Activated T-cell treated with anti-CD3 and anti-CD28 coated beads for 4 hours (primary cell): ENCODE measurements around the gene PUS1.
A peak's percentile ranks its signal among the peaks of the same experiment; 100 is the strongest.
"Not testable (repeated sequence)": the region's sequence is repeated elsewhere in the genome, so short reads cannot be mapped to it uniquely, and the experiment has no call there.

Source experiments
- DNase-seq: peaks from one replicate; pipeline ENCODE4 v3.0.0-alpha.2; 2020

Gene PUS1

DNA sequence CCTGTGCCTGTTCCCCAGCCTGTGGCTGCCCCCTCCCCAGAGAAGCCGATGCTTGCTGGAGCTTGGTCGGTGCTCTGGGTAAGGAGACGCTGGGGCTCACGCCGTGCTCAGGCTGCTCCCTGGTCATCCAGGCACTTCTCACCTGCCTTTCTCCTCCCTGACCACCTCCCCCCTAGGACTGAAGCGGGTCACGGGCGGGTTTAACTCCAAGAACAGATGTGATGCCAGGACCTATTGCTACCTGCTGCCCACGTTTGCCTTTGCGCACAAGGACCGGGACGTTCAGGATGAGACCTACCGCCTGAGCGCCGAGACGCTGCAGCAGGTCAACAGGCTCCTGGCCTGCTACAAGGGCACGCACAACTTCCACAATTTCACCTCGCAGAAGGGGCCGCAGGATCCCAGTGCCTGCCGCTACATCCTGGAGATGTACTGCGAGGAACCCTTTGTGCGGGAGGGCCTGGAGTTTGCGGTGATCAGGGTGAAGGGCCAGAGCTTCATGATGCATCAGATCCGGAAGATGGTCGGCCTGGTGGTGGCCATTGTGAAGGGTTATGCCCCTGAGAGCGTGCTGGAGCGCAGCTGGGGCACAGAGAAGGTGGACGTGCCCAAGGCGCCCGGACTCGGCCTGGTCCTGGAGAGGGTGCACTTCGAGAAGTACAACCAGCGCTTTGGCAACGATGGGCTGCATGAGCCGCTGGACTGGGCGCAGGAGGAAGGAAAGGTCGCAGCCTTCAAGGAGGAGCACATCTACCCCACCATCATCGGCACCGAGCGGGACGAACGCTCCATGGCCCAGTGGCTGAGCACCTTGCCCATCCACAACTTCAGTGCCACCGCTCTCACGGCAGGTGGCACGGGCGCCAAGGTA is 12.3 kb downstream of the PUS1 start:
- DNase-seq: no peak

DNA sequence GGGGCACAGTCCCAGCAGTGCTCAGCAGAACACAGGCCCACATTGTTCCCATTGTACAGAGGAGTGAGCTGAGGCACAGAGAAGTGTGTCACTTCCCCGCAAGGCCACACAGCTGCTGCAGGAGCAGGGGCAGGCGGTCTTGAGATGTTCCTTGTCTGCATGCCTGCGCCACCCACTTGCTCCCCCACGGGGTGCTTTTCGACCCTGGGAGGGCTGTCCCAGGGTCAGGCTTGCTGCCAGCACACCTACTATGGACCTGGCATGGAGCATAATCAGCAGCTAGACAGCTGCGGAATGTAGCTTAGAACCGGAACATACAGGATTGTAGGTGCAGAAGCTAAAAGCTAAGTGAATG is 12.9 kb downstream of the PUS1 start:
- no peak for DNase-seq

DNA sequence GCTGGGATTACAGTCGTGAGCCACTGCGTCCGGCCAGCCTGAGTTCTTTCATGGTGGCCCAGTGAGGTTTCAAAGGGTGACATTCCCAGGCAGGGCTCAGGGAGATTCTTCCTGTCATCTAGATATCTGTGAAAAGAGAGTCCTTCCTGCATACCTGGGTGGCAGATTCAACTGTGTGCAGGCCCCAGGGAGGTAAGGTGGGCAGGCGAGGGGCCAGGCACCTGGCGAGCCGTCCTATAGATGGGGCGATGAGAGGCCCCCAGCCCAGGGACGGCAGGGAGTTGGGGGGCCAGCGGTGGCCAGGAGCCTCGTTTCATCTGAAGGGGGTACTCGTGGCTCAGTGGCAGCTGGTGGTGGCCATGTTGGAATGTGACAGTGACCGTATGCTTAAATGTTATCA is 13.6 kb downstream of the PUS1 start:
- no peak for DNase-seq

GRCh38 chr12:131943389-131943788 is 14.3 kb downstream of the PUS1 start:
- no peak for DNase-seq

DNA sequence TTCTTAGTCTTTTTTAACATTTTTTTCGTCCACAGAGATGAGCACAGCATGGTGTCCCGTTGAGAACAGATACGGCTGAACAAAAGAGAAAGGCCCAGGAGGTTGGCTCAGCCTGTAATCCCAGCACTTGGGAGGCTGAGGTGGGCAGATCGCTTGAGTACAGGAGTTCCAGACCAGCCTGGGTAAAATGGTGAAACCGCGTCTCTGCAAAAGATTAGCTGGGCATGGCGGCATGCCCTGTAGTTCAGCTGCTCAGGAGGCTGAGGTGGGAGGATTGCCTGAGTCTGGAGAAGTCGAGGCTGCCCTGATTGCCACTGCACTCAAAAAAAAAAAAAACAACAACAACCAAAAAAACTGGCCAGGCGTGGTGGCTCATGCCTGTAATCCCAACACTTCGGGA is 14.8 kb downstream of the PUS1 start:
- no peak for DNase-seq

GRCh38 chr12:131944601-131945251 is 15.7 kb downstream of the PUS1 start:
- no peak for DNase-seq

- no peak for DNase-seq
These were observed 17.7 kb downstream of the PUS1 start for GRCh38 chr12:131946757-131947156.

GRCh38 chr12:131947482-131948027 is 18.5 kb downstream of the PUS1 start:
- DNase-seq: no peak

DNA sequence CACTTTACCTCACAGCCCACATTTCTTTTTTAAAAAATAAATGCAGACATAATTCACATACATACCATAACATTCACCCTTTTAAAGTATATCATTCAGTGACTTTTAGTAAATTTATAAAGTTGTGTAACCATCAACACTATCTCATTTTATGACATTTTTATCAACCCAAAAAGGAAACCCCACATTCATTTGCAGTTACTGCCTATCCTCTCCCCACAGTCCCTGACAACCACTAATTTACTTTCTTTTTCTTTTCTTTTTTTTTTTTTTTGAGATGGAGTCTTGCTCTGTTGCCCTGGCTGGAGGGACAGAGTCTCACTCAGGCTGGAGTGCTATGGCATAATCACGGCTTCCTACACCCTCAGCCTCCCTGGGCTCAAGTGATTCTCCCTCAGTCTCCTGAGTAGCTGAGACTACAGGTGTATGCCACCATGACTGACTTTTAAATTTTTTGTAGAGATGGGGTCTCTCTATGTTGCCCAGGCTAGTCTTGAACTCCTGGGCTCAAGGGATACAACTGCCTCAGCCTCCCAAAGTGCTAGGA is 19.2 kb downstream of the PUS1 start:
- no peak for DNase-seq

GRCh38 chr12:131948713-131949430 is 19.8 kb downstream of the PUS1 start:
- DNase-seq: not testable (repeated sequence)

GRCh38 chr12:131949431-131950181 is 20.5 kb downstream of the PUS1 start, which contains the start of gene EP400:
TSS of gene EP400 (plus strand) at chr12:131949942. CDS start at chr12:131960620, 10,678 bp downstream.
- DNase-seq: peak; percentile 96

DNA sequence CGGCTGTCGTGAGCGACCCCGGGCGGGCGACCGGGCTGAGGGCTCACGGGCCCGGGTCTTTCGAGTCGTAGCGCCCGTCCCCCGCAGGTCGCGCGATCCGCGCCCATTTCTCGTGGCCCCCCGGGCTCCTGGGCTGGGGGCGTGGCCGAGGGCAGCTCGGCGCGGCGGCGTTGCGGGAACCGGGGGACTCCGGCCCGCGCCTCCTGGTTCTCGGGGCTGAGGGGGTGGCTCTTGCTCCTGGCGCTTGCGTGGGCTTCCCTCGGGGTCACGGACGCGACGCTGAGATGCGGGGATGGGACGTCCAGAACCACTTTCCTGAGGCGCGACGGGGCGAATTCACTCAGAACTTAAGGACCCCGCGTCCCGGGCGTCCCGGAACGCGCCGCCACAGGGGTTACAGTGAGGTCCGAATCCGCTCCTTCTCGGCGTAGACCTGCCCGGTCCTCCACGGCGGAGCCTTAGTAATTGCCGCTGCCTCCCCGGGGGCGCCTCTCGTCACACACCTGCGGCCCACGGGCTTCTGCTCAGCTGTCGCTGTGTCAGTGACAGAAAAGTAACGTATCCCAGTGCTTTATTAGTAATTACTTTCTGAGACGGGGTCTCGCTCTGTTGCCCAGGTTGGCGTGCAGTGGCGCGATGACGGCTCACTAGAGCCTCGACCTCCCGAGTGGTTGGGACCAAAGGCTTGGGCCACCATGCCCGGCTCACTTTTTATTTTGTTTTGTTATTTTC is 21.3 kb downstream of the PUS1 start:
- peak; percentile 40 for DNase-seq

DNA sequence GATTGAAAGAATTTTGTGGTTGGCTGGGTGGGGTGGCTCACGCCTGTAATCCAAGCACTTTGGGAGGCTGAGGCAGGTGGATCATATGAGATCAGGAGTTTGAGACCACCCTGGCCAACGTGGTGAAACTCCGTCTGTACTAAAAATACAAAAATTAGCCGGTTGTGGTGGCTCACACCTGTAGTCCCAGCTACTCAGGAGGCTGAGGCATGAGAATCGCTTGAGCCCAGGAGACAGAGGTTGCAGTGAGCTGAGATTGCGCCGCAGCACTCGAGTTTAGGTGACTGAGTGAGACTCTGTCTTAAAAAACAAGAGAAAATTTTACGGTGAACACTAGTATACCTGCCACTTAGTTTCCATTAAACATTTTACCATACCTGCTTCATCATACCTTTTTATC is 24.7 kb downstream of the PUS1 start:
- not testable (repeated sequence) for DNase-seq

DNA sequence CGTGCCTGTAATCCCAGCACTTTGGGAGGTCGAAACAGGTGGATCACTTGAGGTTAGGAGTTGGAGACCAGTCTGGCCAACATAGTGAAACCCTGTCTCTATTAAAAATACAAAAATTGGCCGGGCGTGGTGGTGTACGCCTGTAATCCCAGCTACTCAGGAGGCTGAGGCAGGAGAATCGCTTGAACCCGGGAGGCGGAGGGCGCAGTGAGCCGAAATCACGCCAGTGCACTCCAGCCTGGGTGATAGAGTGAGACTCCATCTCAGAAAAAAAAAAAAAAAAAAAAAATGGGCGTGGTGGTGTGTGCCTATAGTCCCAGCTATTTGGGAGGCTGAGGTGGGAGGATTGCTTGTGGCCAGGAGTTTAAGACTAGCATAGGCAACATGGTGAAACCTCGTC is 25.4 kb downstream of the PUS1 start:
- DNase-seq: not testable (repeated sequence)

DNA sequence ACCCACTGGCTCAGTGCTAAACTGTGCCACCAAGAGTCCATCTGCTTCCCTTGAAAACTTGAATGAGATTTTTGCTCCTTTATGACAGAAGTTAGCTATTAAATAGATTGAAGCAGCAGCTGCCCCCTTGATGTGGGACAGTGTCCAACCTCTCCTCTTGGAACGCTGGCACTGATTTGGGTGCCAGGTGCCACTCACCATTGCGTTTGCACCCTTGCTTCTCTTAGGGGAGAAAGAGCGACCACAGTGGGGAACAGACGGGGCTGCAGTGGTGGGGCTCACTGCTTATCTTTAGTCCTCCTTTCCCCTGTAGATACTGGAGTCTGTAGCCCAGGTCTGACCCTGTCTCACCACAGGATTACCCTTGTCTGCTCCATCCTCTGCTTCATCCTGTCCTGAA is 30.0 kb downstream of the PUS1 start:
- DNase-seq: no peak

- DNase-seq: no peak
These were observed 30.8 kb downstream of the PUS1 start for GRCh38 chr12:131959641-131960589.

GRCh38 chr12:131960590-131961325 is 31.7 kb downstream of the PUS1 start:
- not testable (repeated sequence) for DNase-seq

DNA sequence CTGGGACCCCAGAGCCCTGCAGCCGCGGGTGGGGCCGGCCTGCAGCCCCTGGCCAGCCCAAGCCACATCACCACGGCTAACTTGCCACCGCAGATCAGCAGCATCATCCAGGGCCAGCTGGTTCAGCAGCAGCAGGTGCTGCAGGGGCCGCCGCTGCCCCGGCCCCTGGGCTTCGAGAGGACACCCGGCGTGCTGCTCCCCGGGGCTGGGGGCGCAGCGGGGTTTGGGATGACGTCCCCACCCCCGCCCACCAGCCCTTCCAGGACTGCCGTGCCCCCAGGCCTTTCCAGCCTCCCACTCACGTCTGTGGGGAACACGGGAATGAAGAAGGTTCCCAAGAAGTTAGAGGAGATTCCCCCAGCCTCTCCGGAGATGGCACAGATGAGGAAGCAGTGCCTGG is 32.3 kb downstream of the PUS1 start:
- DNase-seq: not testable (repeated sequence)

DNA sequence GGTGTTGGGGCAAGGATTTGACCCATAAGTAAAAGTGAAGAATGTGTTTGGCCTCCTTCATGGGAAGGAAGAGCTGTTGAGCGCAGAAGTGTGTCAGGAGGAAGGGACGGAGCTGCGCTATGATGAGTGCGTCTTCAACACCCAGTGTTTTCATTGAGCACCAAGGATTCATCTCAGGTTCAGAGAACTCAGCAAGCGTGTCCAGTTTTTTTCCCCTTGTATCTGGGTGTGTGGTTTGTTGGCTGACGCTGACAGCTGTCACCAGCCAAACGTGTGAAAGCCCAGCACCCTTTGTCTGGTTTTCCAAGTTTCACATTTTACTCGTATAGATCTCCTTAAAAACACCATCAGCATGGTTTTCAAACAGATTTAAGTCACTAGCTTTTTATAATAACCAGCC is 33.0 kb downstream of the PUS1 start:
- DNase-seq: no peak

GRCh38 chr12:131963381-131963780 is 34.3 kb downstream of the PUS1 start:
- DNase-seq: no peak
